K562 (cell line): ENCODE measurements around the gene SLC6A6. TPM values are rescaled to one million over a fixed set of nuclear protein-coding genes. Genes with fewer than 3 reads are reported as not detected.

Source experiments
- ATAC-seq: fragments of 200-7000 bp; cut with Tn5 transposase; 3 replicates; pipeline ENCODE4 v1.9.1; 2020; ENCODE audit warnings: moderate library complexity
- BruUV-seq: library from RNA; stranded (reverse); fragments of 400-500 nt; replicated peaks from 2 replicates; lab custom pipeline; 2021; lab: Mats Ljungman, UMichigan
- CTCF ChIA-PET: fragments of 300-600 bp; formaldehyde crosslinking; extraction: SDS; loops from one replicate; lab custom pipeline; 2021; ENCODE audit warnings: low intra/inter-chr PET ratio; lab: Yijun Ruan, JAX
- POLR2A ChIA-PET: fragments of 300-600, 350-650 bp; sonication (Branson Sonifier 250); formaldehyde crosslinking; extraction: SDS; loops from one replicate; lab custom pipeline; 2021; ENCODE audit warnings: antibody characterized with exemption, inconsistent platforms; lab: Yijun Ruan, JAX
- DNase-seq, 4 experiments: peaks; one replicate each; pipeline versions ENCODE4 v3.0.0 to v3.0.0-alpha.2; 2011 to 2018; ENCODE audit warnings: low spot score in 3 of 4, mixed read lengths in 3 of 4; ENCODE audit errors: extremely low read depth in 1 of 4
- FAIRE-seq: peaks from 2 replicates; lab custom pipeline; 2011; peaks lifted over from hg19 to GRCh38; lab: Jason Lieb, UNC
- H2AFZ ChIP-seq: 2 replicates; pipeline ENCODE4 v1.6.0; 2011; ENCODE audit warnings: low read depth, low read length, control low read depth, inconsistent platforms
- H3K27ac ChIP-seq: fragments of 200-600 bp; 3 replicates; pipeline ENCODE4 v1.8.0; 2011; ENCODE audit warnings: low read depth, mild to moderate bottlenecking, control low read depth, inconsistent platforms, low read length, moderate library complexity, mixed read lengths; ENCODE audit errors: extremely low read depth
- H3K27me3 ChIP-seq, 2 experiments: fragments of 300-600 bp in 1 of 2; 2 replicates in 1 of 2; 3 replicates in 1 of 2; pipeline versions ENCODE4 v1.6.0 to v1.8.0; 2011; ENCODE audit warnings: inconsistent platforms in 2 of 2, low read length in 2 of 2, mild to moderate bottlenecking in 1 of 2, mixed read lengths in 1 of 2, moderate library complexity in 1 of 2; ENCODE audit not compliant: control insufficient read depth in 2 of 2, insufficient read depth in 2 of 2
- H3K36me3 ChIP-seq: fragments of 300-600 bp; 3 replicates; pipeline ENCODE4 v1.8.0; 2011; ENCODE audit warnings: mild to moderate bottlenecking, low read length, inconsistent platforms; ENCODE audit not compliant: control insufficient read depth, insufficient read depth
- H3K4me1 ChIP-seq, 2 experiments: fragments of 200-600 bp in 1 of 2; replicated peaks in 1 of 2; 2 replicates in 1 of 2; 3 replicates in 1 of 2; pipeline versions ENCODE4 v1.5.1 to v1.8.0; 2011; ENCODE audit warnings: inconsistent platforms in 2 of 2, low read length in 2 of 2, mild to moderate bottlenecking in 1 of 2, mixed read lengths in 1 of 2, moderate library complexity in 1 of 2; ENCODE audit not compliant: control insufficient read depth in 2 of 2, insufficient read depth in 2 of 2
- H3K4me2 ChIP-seq: 2 replicates; pipeline ENCODE4 v1.6.1; 2011; ENCODE audit warnings: low read length, control low read depth, inconsistent platforms, mixed read lengths; ENCODE audit not compliant: insufficient read depth
- H3K4me3 ChIP-seq: fragments of 200-600 bp; sonication (generic), shearing (Covaris generic); 2 replicates; pipeline ENCODE4 v1.5.1; 2016; ENCODE audit warnings: control low read depth, inconsistent platforms
- H3K79me2 ChIP-seq: fragments of 200-600 bp; 3 replicates; pipeline ENCODE4 v1.8.0; 2011; ENCODE audit warnings: low read length, inconsistent platforms; ENCODE audit not compliant: control insufficient read depth, insufficient read depth
- H3K9ac ChIP-seq, 2 experiments: 2 replicates each; pipeline versions ENCODE4 v1.6.0 to v1.6.1; 2011; ENCODE audit warnings: low read depth in 2 of 2, low read length in 2 of 2, control low read depth in 1 of 2, inconsistent platforms in 1 of 2, mild to moderate bottlenecking in 1 of 2, mixed read lengths in 1 of 2; ENCODE audit not compliant: insufficient read depth in 1 of 2
- H3K9me1 ChIP-seq: one replicate; pipeline ENCODE4 v1.6.0; 2011; ENCODE audit warnings: inconsistent platforms, mild to moderate bottlenecking, low read length, moderate library complexity; ENCODE audit not compliant: control insufficient read depth, insufficient read depth
- H3K9me3 ChIP-seq: replicated peaks from 2 replicates; pipeline ENCODE4 v1.5.1; 2011; ENCODE audit warnings: low read depth, low read length, inconsistent platforms; ENCODE audit not compliant: control insufficient read depth, insufficient read depth
- H4K20me1 ChIP-seq: replicated peaks from 2 replicates; pipeline ENCODE4 v1.6.1; 2011; ENCODE audit warnings: low read length, inconsistent platforms, mixed read lengths; ENCODE audit not compliant: control insufficient read depth, insufficient read depth
- CREM ChIP-seq: IDR thresholded peaks from 2 replicates; pipeline ENCODE4 v1.6.1; 2014; ENCODE audit warnings: antibody characterized with exemption, low read depth
- E2F6 ChIP-seq, 2 experiments: IDR thresholded peaks; 2 replicates each; pipeline ENCODE4 v1.6.1; 2011; ENCODE audit warnings: borderline replicate concordance in 1 of 2, control low read depth in 1 of 2, low read depth in 1 of 2, low read length in 1 of 2, mild to moderate bottlenecking in 1 of 2, mixed read lengths in 1 of 2, moderate library complexity in 1 of 2; ENCODE audit not compliant: insufficient read depth in 1 of 2, insufficient read length in 1 of 2, poor library complexity in 1 of 2, severe bottlenecking in 1 of 2; ENCODE audit errors: extremely low read depth in 1 of 2
- FUS ChIP-seq: fragments of 200-400 bp; formaldehyde crosslinking; optimal IDR thresholded peaks from 2 replicates; pipeline ENCODE3; 2017; ENCODE audit warnings: low read depth, low read length
- HMBOX1 ChIP-seq: sonication (generic); IDR thresholded peaks from 2 replicates; pipeline ENCODE4 v1.6.1; 2016
- JUN ChIP-seq, 2 experiments: sonication (generic) in 1 of 2; formaldehyde crosslinking in 1 of 2; IDR thresholded peaks; 2 replicates each; pipeline versions ENCODE4 v1.6.1 to v1.8.0; 2012 to 2022; ENCODE audit warnings: borderline replicate concordance in 2 of 2, mild to moderate bottlenecking in 2 of 2, improper control_type of control experiment in 1 of 2, low read depth in 1 of 2, low read length in 1 of 2, missing genetic modification reagents in 1 of 2
- NCOA6 ChIP-seq: fragments of 450-650 bp; IDR thresholded peaks from 2 replicates; pipeline ENCODE4 v1.6.1; 2017; ENCODE audit warnings: mild to moderate bottlenecking
- SFPQ ChIP-seq: fragments of 200-400 bp; formaldehyde crosslinking; IDR thresholded peaks from 2 replicates; pipeline ENCODE4 v1.6.1; 2017; ENCODE audit warnings: mild to moderate bottlenecking, low read depth, low read length, moderate library complexity
- SMARCE1 ChIP-seq: fragments of 450-650 bp; IDR thresholded peaks from 2 replicates; pipeline ENCODE4 v1.7.1; 2016; ENCODE audit warnings: mild to moderate bottlenecking
- SOX6 ChIP-seq: fragments of 450-650 bp; IDR thresholded peaks from 2 replicates; pipeline ENCODE4 v1.6.1; 2014; ENCODE audit warnings: mild to moderate bottlenecking
- THRB ChIP-seq: fragments of 450-650 bp; formaldehyde crosslinking; conservative IDR thresholded peaks from 2 replicates; pipeline ENCODE4 v1.4.0; 2022; ENCODE audit warnings: mild to moderate bottlenecking, missing genetic modification characterization
- ZFP91 ChIP-seq: sonication (generic); formaldehyde crosslinking; IDR thresholded peaks from 2 replicates; pipeline ENCODE4 v1.8.0; 2022; ENCODE audit warnings: mild to moderate bottlenecking, missing genetic modification reagents
- ZNF12 ChIP-seq: sonication (generic); formaldehyde crosslinking; IDR thresholded peaks from 2 replicates; pipeline ENCODE4 v1.4.0; 2020; ENCODE audit warnings: mild to moderate bottlenecking, missing genetic modification reagents
- WGBS: fragments of 100-300 bp; shearing (Covaris generic); methylation state at CpG from one replicate; pipeline ENCODE4 v1.1.6; 2016; ENCODE audit warnings: low coverage, mixed read lengths; ENCODE audit not compliant: insufficient coverage; ENCODE audit errors: missing lambda C conversion rate; 5-methylcytosine and 5-hydroxymethylcytosine counted together
- in situ Hi-C: fragments of 300-500 bp; cut with MboI; formaldehyde crosslinking; loops from 4 replicates; pipeline ENCODE4 v1.15.0; 2018; ENCODE audit warnings: inconsistent platforms, mixed read lengths
- intact Hi-C: fragments of 100-400 bp; cut with micrococcal nuclease; formaldehyde crosslinking; loops from 2 replicates; pipeline ENCODE4 v1.14.2; 2022
- polyA plus RNA-seq, 8 experiments: library from polyadenylated mRNA; depleted of rRNA in 4 of 8; stranded (reverse) in 5 of 8; unstranded in 3 of 8; fragments of >200 nt; fragmentation: Nextera tagmentation in 2 of 8; fragmentation: Illumina TruSeq in 1 of 8; extraction: Ambion mirVana in 2 of 8; extraction: Trizol in 1 of 8; gene quantifications; 2 replicates each; pipeline versions ENCODE4 v1.2.1 to v1.2.3, GENCODE V29; 2011 to 2014; ENCODE audit warnings: inconsistent platforms in 1 of 8, missing spikeins in 1 of 8
- total RNA-seq, 7 experiments: library from RNA; depleted of rRNA in 6 of 7; stranded (reverse); fragments of >200 nt in 6 of 7; fragmentation: Illumina TruSeq in 2 of 7; extraction: Trizol in 2 of 7; gene quantifications; 2 replicates each; pipeline versions ENCODE4 v1.2.1 to v1.2.3, GENCODE V29; 2011 to 2021; ENCODE audit warnings: low replicate concordance in 1 of 7

Gene SLC6A6
- total and polyA plus RNA-seq, 9 of the 15 experiments (the other 6 are each of a cell fraction or from before 2014, with no cell fraction given) = 12.3 to 203 (median 93.2) TPM

- TF ChIP-seq ZNF12 (CRISPR knock-in tag) = no peak
- TF ChIP-seq SOX6 = no peak
- no peak for TF ChIP-seq ZFP91
- no peak for TF ChIP-seq NCOA6
- TF ChIP-seq, all 486 proteins: peak for 0
These were observed 27.9 kb upstream of the SLC6A6 start (continued) for GRCh38 chr3:14374444-14374883.

GRCh38 chr3:14375192-14375591 lies 27.2 kb upstream of the SLC6A6 start:
- in situ Hi-C loops (no loop called here), intact Hi-C loops (no loop called here)
- peak overlapping the region in 1 of 2 experiments; percentile 53; a peak in 2 of 4 replicates for H3K9ac ChIP-seq
- WGBS = 35% methylated on average over 4 of the region's 4 CpGs
- DNase-seq (peak in 2 of 4 experiments; percentile 45 to 52), FAIRE-seq (peak; percentile 29), ATAC-seq (peak; percentile 41)
- no TSS peak for BruUV-seq
- no peak overlapping the region for H3K4me3 ChIP-seq
- H3K36me3 ChIP-seq = no peaks in the 10 kb centered on the region
- ChIA-PET POLR2A (no interaction called here), CTCF (no interaction called here)
- peaks cover 44 to 61% of the 10 kb centered on the region in 2 experiments for H3K4me1 ChIP-seq
- H3K27me3 ChIP-seq = no peaks in the 10 kb centered on the region
- no peak overlapping the region for H2AFZ ChIP-seq
- no peak overlapping the region for H3K27ac ChIP-seq
- H3K9me1 ChIP-seq = no peaks in the 10 kb centered on the region
- H3K4me2 ChIP-seq = no peak overlapping the region
- no peaks in the 10 kb centered on the region for H3K9me3 ChIP-seq
- no peaks in the 10 kb centered on the region for H4K20me1 ChIP-seq
- no peaks in the 10 kb centered on the region for H3K79me2 ChIP-seq
- TF ChIP-seq SMARCE1 (no peak), SFPQ (no peak), JUN (IDR thresholded peaks at IDR 0.05; ENCODE audit: borderline replicate concordance, low read depth, low read length) (no peak), JUN (CRISPR knock-in tag; IDR thresholded peaks at IDR 0.05; ENCODE audit: borderline replicate concordance) (0 out of 2 replicates have a peak, but pooled peaks have one; percentile 86), FUS (no peak), HMBOX1 (no peak), CREM (no peak), THRB (CRISPR knock-in tag) (no peak), E2F6 (IDR thresholded peaks at IDR 0.05; ENCODE audit: borderline replicate concordance in 1 of 2, extremely low read depth in 1 of 2, insufficient read depth in 1 of 2, insufficient read length in 1 of 2, low read depth in 1 of 2, low read length in 1 of 2, poor library complexity in 1 of 2, severe bottlenecking in 1 of 2) (no peak)
